Gastrocnemius medialis (tissue), 4 donors: ENCODE results near the gene TXNRD2. TPM values are rescaled to one million over a fixed set of nuclear protein-coding genes. Genes with fewer than 3 reads are reported as not detected.

Experiments used
- ATAC-seq, 2 donors: fragments of 150-250 bp; one replicate each; pipeline ENCODE4 v1.9.1; 2016
- DNase-seq, 2 donors: peaks; one replicate each; pipeline ENCODE4 v3.0.0-alpha.2; 2019
- H3K27ac ChIP-seq, 4 donors: fragments of 200-600 bp; sonication (generic); 1 replicate in 1 of 4; 2 replicates in 3 of 4; pipeline ENCODE4 v1.5.1; 2016 to 2018; ENCODE audit warnings: mild to moderate bottlenecking in 2 of 4, moderate library complexity in 1 of 4
- H3K27me3 ChIP-seq, 3 donors: fragments of 200-600 bp; sonication (generic) in 2 of 3; 1 replicate in 1 of 3; 2 replicates in 2 of 3; pipeline versions ENCODE4 v1.5.1 to v1.6.0; 2016 to 2019; ENCODE audit warnings: mild to moderate bottlenecking in 1 of 3, moderate library complexity in 1 of 3
- H3K36me3 ChIP-seq, 2 donors: fragments of 200-600 bp; sonication (generic) in 1 of 2; one replicate each; pipeline ENCODE4 v1.5.1; 2017 to 2018
- H3K4me1 ChIP-seq, 2 donors: fragments of 200-600 bp; sonication (generic) in 1 of 2; one replicate each; pipeline ENCODE4 v1.5.1; 2016 to 2017; ENCODE audit warnings: mild to moderate bottlenecking in 2 of 2
- H3K4me3 ChIP-seq, 4 donors: fragments of 200-600 bp; sonication (generic) in 3 of 4; 1 replicate in 1 of 4; 2 replicates in 3 of 4; pipeline ENCODE4 v1.5.1; 2016 to 2019; ENCODE audit warnings: mild to moderate bottlenecking in 2 of 4
- H3K9me3 ChIP-seq, 3 donors: fragments of 200-600 bp; sonication (generic) in 2 of 3; 1 replicate in 1 of 3; 2 replicates in 2 of 3; pipeline ENCODE4 v1.5.1; 2016 to 2019
- CTCF ChIP-seq, 5 experiments: fragments of 450-650 bp in 3 of 5; fragments of 200-600 bp in 2 of 5; sonication (generic) in 2 of 5; IDR thresholded peaks in 4 of 5; conservative IDR thresholded peaks in 1 of 5; 1 replicate in 4 of 5; 2 replicates in 1 of 5; pipeline ENCODE4 v1.5.1; 2016 to 2019; ENCODE audit warnings: antibody characterized with exemption in 5 of 5, mild to moderate bottlenecking in 3 of 5, moderate library complexity in 3 of 5
- POLR2A ChIP-seq, 2 donors: fragments of 450-650 bp; IDR thresholded peaks; one replicate each; pipeline ENCODE4 v1.6.1; 2017; ENCODE audit warnings: antibody characterized with exemption in 2 of 2, mild to moderate bottlenecking in 2 of 2, moderate library complexity in 2 of 2
- in situ Hi-C, 4 donors: fragments of 200-750 bp; cut with MboI; loops; one replicate each; pipeline versions ENCODE4 v1.15.0 to v1.8.0; 2017; ENCODE audit warnings: low sequenced_read_pairs in 4 of 4
- intact Hi-C: fragments of 100-400 bp; cut with DNase I; formaldehyde crosslinking; loops from one replicate; pipeline ENCODE4 v1.15.1; 2023; ENCODE audit warnings: low total_unique reads
- total RNA-seq, 4 donors: library from RNA; depleted of rRNA; stranded (reverse); fragments of >200 nt; gene quantifications; one replicate each; pipeline versions ENCODE4 v1.1.0 to v1.2.3, GENCODE V29; 2016

The TXNRD2 gene
- total RNA-seq, 4 donors from 2014 or later, result 9.0 to 18.0 (median 14.4) TPM

- no peak for DNase-seq
- intact Hi-C loops, result no loop called here
- Histone ChIP-seq H3K27me3 (no peaks in the 10 kb centered on the region), H3K36me3 (peaks cover 0 to 2% of the 10 kb centered on the region in 2 donors), H3K27ac (peak overlapping the region in 2 of 4 donors; percentile 1 to 52), H3K4me3 (no peak overlapping the region), H3K9me3 (no peaks in the 10 kb centered on the region), H3K4me1 (peaks cover 13 to 30% of the 10 kb centered on the region in 2 donors)
- ATAC-seq, result peak; percentile 5 to 12
- TF ChIP-seq POLR2A (IDR thresholded peaks at IDR 0.05), result no peak
- no peak for TF ChIP-seq CTCF (IDR thresholded peaks at IDR 0.05 in 4 of 5, conservative IDR thresholded peaks at IDR 0.05 in 1 of 5)
- in situ Hi-C loops, result no loop called here
These were observed 16.7 kb upstream of the TXNRD2 start for GRCh38 chr22:19958083-19959042.

GRCh38 chr22:19957445-19957844, 15.8 kb upstream of the TXNRD2 start:
- in situ Hi-C loops, result no loop called here
- no peak for ATAC-seq
- TF ChIP-seq CTCF (IDR thresholded peaks at IDR 0.05 in 4 of 5, conservative IDR thresholded peaks at IDR 0.05 in 1 of 5) (no peak), POLR2A (IDR thresholded peaks at IDR 0.05) (no peak)
- no peaks in the 10 kb centered on the region for H3K9me3 ChIP-seq
- no peaks in the 10 kb centered on the region for H3K27me3 ChIP-seq
- H3K36me3 ChIP-seq, result no peaks in the 10 kb centered on the region
- no peak overlapping the region for H3K27ac ChIP-seq
- H3K4me3 ChIP-seq, result no peak overlapping the region
- DNase-seq, result no peak
- H3K4me1 ChIP-seq, result peaks cover 10 to 35% of the 10 kb centered on the region in 2 donors
- intact Hi-C loops, result no loop called here

- in situ Hi-C loops (no loop called here), intact Hi-C loops (no loop called here)
- no peaks in the 10 kb centered on the region for H3K36me3 ChIP-seq
- no peaks in the 10 kb centered on the region for H3K9me3 ChIP-seq
- no peaks in the 10 kb centered on the region for H3K27me3 ChIP-seq
- ATAC-seq (no peak), DNase-seq (no peak)
- peak overlapping the region in 2 of 4 donors; percentile 13 to 41 for H3K27ac ChIP-seq
- peaks cover 0 to 27% of the 10 kb centered on the region in 2 donors for H3K4me1 ChIP-seq
- no peak for TF ChIP-seq CTCF (IDR thresholded peaks at IDR 0.05 in 4 of 5, conservative IDR thresholded peaks at IDR 0.05 in 1 of 5)
- TF ChIP-seq POLR2A (IDR thresholded peaks at IDR 0.05), result no peak
- H3K4me3 ChIP-seq, result no peak overlapping the region
These were observed 13.9 kb upstream of the TXNRD2 start for GRCh38 chr22:19955241-19956128.

- intact Hi-C loops (no loop called here), in situ Hi-C loops (no loop called here)
- DNase-seq, result no peak
- Histone ChIP-seq H3K4me1 (peaks cover 24 to 57% of the 10 kb centered on the region in 2 donors), H3K27me3 (no peaks in the 10 kb centered on the region), H3K36me3 (no peaks in the 10 kb centered on the region), H3K27ac (peak overlapping the region; percentile 3 to 54 (median 24)), H3K4me3 (no peak overlapping the region), H3K9me3 (no peaks in the 10 kb centered on the region)
- TF ChIP-seq POLR2A (IDR thresholded peaks at IDR 0.05) (no peak), CTCF (IDR thresholded peaks at IDR 0.05 in 4 of 5, conservative IDR thresholded peaks at IDR 0.05 in 1 of 5) (no peak)
- peak in 1 of 2 donors; percentile 14 for ATAC-seq
These were observed 9.7 kb upstream of the TXNRD2 start for GRCh38 chr22:19951346-19951745.
